Tibial artery (tissue), 4 donors: Measurements from ENCODE around the gene PHACTR1.

ENCODE experiments used
- DNase-seq, 2 donors: peaks; one replicate each; pipeline ENCODE4 v3.0.0-alpha.2; 2019
- H3K27ac ChIP-seq, 2 donors: fragments of 200-600 bp; sonication (generic) in 1 of 2; 1 replicate in 1 of 2; 2 replicates in 1 of 2; pipeline ENCODE4 v1.5.1; 2018 to 2019; ENCODE audit warnings: mild to moderate bottlenecking in 1 of 2
- H3K27me3 ChIP-seq, 2 donors: fragments of 200-600 bp; sonication (generic) in 1 of 2; one replicate each; pipeline versions ENCODE4 v1.5.1 to v1.6.0; 2016 to 2019
- H3K36me3 ChIP-seq, 3 donors: fragments of 200-600 bp; sonication (generic) in 2 of 3; one replicate each; pipeline ENCODE4 v1.5.1; 2016 to 2019; ENCODE audit warnings: mild to moderate bottlenecking in 2 of 3
- H3K4me1 ChIP-seq, 4 donors: fragments of 200-600 bp; sonication (generic) in 2 of 4; 1 replicate in 3 of 4; 2 replicates in 1 of 4; pipeline ENCODE4 v1.5.1; 2016 to 2019
- H3K4me3 ChIP-seq, 2 donors: fragments of 200-600 bp; sonication (generic) in 1 of 2; 1 replicate in 1 of 2; 2 replicates in 1 of 2; pipeline ENCODE4 v1.5.1; 2018 to 2019; ENCODE audit warnings: mild to moderate bottlenecking in 2 of 2
- H3K9me3 ChIP-seq, 3 donors: fragments of 200-600 bp; sonication (generic) in 1 of 3; one replicate each; pipeline ENCODE4 v1.5.1; 2016 to 2019
- CTCF ChIP-seq, 2 experiments: fragments of 200-600 bp in 1 of 2; fragments of 450-650 bp in 1 of 2; IDR thresholded peaks; one replicate each; pipeline ENCODE4 v1.5.1; 2017 to 2019; ENCODE audit warnings: antibody characterized with exemption in 2 of 2, mild to moderate bottlenecking in 1 of 2, moderate library complexity in 1 of 2
- intact Hi-C: fragments of 100-400 bp; cut with DNase I; formaldehyde crosslinking; loops from one replicate; pipeline ENCODE4 v1.15.0; 2023; ENCODE audit warnings: low total_unique reads

The PHACTR1 gene

GRCh38 chr6:13334953-13335352 lies 618.4 kb downstream of the PHACTR1 start:
- no peak for TF ChIP-seq CTCF (IDR thresholded peaks at IDR 0.05)
- Histone ChIP-seq H3K36me3 (no peaks in the 10 kb centered on the region), H3K27me3 (no peaks in the 10 kb centered on the region), H3K9me3 (no peaks in the 10 kb centered on the region), H3K27ac (no peak overlapping the region), H3K4me1 (no peaks in the 10 kb centered on the region), H3K4me3 (no peak overlapping the region)
- no peak for DNase-seq
- intact Hi-C loops, result loop anchor here (2.0 to 10.0 kb wide), 3 partner anchors 150 to 240 kb away; partner anchors contain the start of genes GFOD1 and SIRT5

- intact Hi-C loops, result loop anchor here (10.0 kb wide), 2 partner anchors 148 to 238 kb away; partner anchors contain the start of genes GFOD1 and SIRT5
- Histone ChIP-seq H3K27me3 (no peaks in the 10 kb centered on the region), H3K4me1 (no peaks in the 10 kb centered on the region), H3K4me3 (no peak overlapping the region), H3K27ac (no peak overlapping the region), H3K36me3 (no peaks in the 10 kb centered on the region), H3K9me3 (no peaks in the 10 kb centered on the region)
- peak; percentile 86 to 87 for DNase-seq
- peak; percentile 89 to 94 for TF ChIP-seq CTCF (IDR thresholded peaks at IDR 0.05)
Measured at GRCh38 chr6:13336553-13336952, 620.0 kb downstream of the PHACTR1 start.

- Histone ChIP-seq H3K27ac (no peak overlapping the region), H3K9me3 (no peaks in the 10 kb centered on the region), H3K4me3 (no peak overlapping the region), H3K4me1 (no peaks in the 10 kb centered on the region), H3K27me3 (no peaks in the 10 kb centered on the region), H3K36me3 (no peaks in the 10 kb centered on the region)
- intact Hi-C loops, result loop anchor here (10.0 kb wide), 2 partner anchors 147 to 237 kb away; partner anchors contain the start of genes GFOD1 and SIRT5
- no peak for TF ChIP-seq CTCF (IDR thresholded peaks at IDR 0.05)
- DNase-seq, result no peak
Measured at GRCh38 chr6:13338038-13338437, 621.5 kb downstream of the PHACTR1 start.
